Stimulated activated CD4-positive, alpha-beta T cell treated with anti-CD3 and anti-CD28 coated beads, Interleukin-12 subunit alpha, Interleukin-12 subunit beta, amount 100 ng/mL, for 24 hours (primary cell): ENCODE measurements around the gene TGM2.

Experiments used
- DNase-seq, 2 experiments: peaks; one replicate each; pipeline ENCODE4 v3.0.0-alpha.2; 2020; ENCODE audit warnings: low read depth in 2 of 2

Gene TGM2

DNA sequence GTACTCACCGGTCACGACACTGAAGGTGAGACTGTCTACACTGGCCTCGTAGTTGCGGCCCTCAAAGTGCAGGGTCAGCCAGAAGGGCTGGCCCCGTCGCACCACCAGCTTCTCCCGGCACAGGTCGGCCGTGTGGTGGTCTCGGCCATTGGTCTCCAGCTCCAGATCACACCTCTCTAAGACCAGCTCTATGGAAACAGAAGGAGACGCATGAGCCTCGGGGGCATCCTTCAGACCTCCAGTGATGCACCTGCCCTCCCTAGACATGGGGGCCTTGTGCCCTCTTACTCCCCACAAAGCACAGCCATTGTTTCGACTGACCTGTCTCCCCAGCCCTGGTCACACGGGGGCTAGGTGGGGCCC is 3.7 kb downstream of the TGM2 start:
- no peak for DNase-seq

- DNase-seq, result no peak
Observed at GRCh38 chr20:38159957-38160756, 4.9 kb downstream of the TGM2 start.

DNA sequence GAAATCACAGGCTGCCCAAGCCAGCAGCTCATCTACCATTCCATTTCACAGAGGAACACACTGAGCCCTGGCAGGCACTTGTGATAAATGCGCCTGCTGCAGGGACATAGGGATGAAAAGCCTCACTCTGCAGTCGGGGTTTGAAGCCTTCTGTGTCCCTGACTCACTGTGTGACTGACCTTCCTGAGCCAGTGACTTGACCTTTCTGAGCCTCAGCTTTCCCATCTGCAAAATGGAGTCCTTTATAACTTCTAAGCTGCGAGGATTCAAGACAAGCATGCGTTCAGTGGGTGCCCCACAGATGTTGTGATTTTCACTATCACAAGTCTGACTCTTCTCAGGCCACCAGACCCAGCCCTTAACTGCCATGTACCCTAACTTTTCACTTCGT is 5.5 kb downstream of the TGM2 start:
- no peak for DNase-seq

GRCh38 chr20:38158701-38159351 is 6.2 kb downstream of the TGM2 start:
- no peak for DNase-seq

DNA sequence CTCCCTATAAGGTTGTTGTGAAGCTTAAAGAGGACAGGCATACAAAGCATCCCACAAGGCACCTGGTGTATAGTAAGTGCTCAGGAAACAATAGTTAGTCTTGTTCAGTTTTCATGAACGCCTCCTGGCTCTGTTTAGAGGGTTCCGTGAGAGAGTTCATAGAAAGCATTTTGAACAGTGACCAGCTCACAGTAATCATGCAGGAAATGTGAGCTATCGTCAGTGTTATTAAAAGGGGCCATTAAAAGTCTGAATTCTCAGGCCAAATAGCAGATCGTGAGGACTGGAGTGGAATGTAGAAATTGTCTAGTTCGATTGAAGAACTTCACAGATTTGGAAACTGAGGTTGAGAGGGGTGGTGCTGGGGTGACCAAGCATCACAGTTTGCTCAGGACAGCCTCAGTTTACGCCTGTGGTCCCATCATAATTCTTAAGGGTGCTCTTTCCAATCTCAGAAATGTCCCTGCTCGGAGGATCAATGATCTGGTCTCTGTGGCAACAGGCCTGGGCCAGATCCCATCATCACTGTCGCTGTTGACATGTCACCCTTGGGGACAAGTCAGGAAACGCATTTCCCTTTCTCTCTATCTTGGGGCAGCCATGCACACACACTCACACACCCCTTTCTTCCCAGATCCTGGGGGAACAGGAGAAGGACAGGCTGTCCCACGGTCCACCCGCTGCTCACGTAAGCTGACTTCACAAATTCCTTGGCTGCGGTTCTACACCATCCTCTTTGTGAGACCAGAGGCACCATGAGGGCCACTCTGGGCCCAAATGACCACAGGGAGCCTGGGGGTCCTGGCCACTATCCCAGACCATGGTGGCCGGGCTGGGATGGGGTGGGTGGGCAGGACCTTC is 7.2 kb downstream of the TGM2 start:
- DNase-seq, result no peak

DNA sequence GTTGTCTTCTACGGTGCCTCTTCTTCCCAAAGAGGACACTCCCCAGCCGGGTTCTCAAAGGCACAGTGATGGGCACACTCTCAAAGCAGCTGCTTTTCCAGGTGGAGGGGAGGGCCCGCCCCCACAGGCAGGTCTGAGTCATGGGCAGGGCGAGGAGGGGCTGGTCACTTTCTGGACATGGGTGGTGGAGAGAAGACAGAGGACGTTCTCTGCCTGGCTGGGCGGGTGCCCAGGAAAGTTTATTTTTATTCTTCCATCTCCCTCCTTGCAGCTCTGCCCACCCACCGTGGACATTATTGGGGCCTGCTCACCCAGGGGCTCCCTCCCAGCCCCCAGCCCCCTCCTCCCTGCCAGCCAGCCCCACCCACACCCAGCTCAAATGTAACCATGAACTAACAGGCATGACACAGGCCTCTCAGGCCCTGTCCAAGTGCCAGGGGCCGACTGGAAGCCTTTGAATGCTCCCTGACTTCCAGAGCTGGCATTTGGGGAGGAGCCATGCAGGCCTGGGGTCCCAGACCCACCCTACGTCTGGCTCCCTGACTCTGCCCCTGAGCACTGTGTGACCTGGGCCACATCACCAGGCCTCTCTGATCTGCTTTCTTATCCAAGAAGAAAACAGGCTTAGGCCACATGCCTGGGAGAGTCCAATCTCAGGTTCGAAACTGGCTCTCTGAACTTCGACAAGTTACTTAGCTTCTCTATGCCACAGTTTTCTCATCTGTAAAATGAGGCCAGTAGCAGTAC is 8.0 kb downstream of the TGM2 start:
- DNase-seq, result no peak

DNA sequence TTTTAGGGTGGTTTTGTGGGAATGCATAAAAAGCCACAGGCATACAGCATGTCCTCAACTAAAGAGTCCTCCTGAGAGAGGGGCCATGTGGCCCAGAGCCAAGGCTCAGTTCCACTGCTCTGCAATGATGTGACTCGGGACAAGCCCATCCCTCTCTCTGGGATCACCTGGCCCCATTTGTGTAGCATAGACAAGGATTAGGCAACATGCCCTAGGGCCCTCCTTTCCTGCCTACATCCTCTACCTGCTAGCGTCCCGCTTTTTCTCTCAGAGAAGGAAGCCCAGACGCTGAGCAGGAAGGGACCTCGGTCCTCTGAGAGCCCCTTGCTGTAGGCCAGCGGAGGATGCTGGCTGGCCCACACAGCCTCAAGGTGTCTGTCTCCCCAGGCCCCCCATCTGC is 8.8 kb downstream of the TGM2 start:
- DNase-seq, result no peak

DNA sequence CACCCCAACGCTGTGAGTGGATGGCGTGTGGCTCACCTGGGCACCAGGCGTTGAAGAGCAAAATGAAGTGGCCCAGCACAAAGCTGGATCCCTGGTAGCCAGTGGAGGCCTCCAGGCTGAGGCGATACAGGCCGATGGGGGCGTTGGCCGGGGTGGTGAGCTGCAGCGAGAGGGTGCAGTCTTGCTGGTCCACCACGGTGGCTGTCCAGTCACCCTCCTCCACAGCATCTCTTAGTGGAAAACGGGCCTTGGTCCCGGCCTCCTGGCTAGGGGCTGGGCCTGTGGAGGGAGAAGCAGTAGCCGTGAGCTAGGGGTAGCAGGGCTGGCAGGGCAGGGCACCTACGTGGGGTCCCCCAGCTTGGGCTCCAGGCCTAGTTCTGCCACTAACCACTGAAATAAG is 9.3 kb downstream of the TGM2 start:
- no peak for DNase-seq

DNA sequence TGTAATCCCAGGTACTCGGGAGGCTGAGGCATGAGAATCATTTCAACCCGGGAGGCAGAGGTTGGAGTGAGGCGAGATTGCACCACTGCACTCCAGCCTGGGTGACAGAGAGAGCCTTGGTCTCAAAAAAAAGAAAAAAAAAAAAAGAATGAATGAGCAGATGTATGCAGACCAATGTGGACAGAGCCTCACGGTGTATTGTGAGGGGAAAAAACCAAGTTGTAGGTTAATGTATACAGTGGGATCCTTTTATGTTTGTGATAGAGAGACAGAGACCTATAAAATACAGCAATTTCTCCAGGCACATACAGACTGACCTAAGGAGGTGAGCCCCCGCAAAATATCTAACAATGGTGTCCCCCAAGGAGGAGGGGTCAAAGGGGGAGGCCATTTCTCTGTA is 11.7 kb downstream of the TGM2 start:
- no peak for DNase-seq

GRCh38 chr20:38152621-38153221 is 12.3 kb downstream of the TGM2 start:
- peak in 1 of 2 experiments; percentile 16 for DNase-seq

DNA sequence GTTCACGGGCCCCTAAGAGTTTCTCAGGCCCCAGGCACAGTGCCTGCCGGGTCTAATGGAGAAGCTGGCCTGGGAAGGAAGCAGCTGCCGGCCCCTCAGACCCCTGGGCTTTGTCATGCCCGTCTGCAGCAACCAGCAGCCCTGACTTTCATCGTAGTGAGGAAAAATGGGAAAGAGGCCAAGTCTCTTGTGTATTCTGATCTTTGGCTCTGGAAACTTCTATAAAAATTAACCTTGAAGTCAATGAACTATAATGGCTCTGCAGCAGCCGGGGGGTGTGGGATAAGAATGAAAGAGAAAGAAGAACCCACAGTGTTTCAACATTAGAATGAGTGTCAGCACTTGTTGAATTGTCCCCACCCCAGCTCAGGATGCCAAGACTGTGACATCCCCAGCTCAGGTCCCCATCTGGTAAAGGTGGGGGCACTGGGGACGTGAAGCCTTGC is 12.9 kb downstream of the TGM2 start:
- no peak for DNase-seq

GRCh38 chr20:38151455-38151854 is 13.6 kb downstream of the TGM2 start:
- no peak for DNase-seq

DNA sequence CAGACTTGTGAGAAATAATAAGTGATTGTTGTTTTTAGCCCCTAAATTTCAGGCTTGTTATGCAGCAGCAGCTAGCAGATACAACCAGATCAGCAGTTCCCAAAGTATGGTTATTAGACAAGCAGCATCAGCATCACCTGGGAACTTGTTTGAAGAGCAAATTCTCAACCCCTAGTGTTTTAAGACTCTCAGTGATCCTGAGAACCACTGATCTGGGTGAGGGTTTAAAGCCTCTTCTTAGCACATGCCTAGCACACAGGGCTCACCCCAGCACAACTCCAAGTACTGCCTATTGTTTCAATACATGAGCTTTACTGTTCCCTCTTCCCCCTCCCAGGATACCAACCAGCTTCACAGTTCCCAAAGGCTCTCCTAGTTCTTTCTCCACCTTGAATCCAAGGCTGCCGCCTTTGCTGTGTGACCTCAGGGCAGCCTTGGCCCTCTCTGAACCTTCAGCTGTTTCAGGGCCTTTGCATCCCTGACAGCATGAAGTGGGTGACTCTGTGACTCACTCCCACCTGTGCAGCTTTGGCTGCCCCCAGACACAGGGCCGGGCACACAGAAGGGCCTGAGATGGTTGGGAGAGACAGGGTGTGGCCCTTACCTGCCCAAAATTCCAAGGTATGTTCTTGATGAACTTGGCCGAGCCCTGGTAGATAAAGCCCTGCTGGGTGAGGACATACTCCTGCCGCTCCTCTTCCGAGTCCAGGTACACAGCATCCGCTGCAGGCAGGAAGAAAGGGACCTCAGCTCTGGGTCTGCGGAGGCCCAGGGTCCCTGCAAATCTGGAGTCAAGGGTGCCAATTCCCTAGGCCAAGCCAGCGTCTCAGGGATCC is 14.5 kb downstream of the TGM2 start:
- no peak for DNase-seq

DNA sequence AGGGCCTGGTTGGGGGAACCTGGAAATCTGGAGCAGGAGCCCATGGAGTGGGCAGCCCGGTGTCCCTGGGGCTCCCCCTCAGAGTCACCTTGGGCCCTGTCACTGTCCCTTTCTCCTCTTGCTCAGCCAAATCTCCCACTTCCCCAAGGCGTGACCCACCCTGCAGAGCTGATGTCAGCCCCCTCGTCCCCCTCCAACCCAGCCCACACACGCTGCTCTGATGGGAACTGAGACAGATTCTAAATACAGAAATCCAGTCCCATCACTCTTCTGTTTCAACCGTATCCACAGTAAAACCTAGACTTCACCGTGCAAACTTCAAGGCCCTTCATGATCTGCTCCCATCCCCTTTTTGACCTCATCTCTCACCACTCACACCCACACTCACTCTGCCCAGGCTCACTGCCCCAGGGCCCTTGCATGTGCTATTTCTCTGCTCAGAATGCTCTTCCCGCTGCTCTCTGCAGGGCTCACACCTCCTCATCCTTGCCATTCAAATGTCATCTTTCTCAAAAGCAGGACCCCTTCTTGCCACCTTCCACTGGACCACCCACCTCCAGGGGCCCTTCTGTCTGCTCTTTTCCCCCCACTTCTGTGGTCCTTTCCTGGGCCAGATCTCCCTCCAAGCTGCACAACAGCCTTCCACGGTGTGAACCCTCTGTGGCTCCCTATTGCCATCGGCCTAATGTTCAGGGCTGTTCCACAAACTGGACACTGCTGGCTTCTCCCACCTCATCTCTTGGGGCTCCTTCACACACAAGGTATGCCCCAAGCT is 16.6 kb downstream of the TGM2 start:
- no peak for DNase-seq

DNA sequence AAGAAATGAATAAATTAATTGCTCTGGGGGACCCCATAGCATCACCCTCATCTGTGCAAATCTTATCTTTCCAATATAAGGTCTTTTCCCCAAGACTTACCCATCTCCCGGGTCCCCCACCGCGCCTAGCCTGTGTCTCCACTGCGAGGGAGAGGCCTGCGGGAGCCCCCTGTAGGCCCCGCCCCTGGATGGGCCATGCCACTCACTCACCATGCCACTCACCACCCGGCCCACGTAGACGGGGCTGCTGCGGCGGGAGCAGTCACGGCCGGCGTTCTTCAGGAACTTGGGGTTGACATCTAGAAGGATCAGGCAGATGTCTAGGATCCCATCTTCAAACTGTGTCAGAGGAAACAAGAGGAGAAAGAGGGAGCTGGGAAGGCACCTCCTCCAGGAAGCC is 17.3 kb downstream of the TGM2 start:
- DNase-seq, result no peak

GRCh38 chr20:38147163-38147562 is 17.9 kb downstream of the TGM2 start:
- no peak for DNase-seq

- no peak for DNase-seq
Observed at GRCh38 chr20:38146628-38147027, 18.4 kb downstream of the TGM2 start.

DNA sequence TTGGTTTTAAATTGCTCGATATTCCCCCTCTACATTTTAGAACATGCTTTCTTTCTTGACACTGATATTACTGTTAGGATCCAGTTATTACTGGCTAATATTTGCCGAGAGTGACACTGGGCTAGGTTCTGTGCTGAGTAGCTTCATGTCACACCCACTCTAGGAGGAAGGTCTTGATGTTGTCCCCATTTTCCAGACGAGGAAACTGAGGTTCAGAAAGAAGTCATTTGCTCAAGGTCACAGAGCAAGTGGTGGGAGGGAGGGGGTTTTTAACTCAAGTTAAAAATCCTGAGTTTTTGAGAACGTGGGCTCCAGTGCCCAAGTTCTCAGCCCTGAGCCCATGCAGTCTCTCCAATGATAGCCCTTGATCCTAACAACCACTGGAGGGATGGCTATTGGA is 18.9 kb downstream of the TGM2 start:
- DNase-seq, result no peak

DNA sequence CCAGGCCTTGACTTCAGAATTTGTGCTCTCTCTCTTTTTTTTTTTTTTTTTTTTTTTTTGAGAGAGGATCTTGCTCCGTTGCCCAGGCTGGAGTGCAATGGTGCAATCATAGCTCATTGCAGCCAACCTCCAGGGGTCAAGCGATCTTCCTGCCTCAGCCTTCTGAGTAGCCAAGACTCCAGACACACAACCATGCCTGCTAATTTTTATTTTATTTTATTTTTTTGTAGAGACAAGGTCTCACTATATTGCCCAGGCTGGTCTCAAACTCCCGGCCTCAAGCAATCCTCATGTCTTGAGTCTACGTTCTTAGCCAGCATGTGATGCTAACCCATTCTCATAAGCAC is 19.4 kb downstream of the TGM2 start:
- no peak for DNase-seq
